Neural cell (in vitro differentiated cells): ENCODE results near the gene WNT10A. TPM values are rescaled to one million over a fixed set of nuclear protein-coding genes. Genes with fewer than 3 reads are reported as not detected.
A peak's percentile ranks its signal among the peaks of the same experiment; 100 is the strongest.

Experiments used
- H2AFZ ChIP-seq: fragments of 200-600, 300-800 bp; sonication (generic), shearing (Covaris generic); 2 replicates; pipeline ENCODE4 v1.6.0; 2014; ENCODE audit warnings: low read depth, mild to moderate bottlenecking, antibody characterized with exemption, low read length, moderate library complexity
- H3F3A ChIP-seq: fragments of 200-600 bp; shearing (Covaris generic); 2 replicates; pipeline ENCODE4 v1.6.1; 2016; ENCODE audit warnings: mild to moderate bottlenecking, moderate library complexity, mixed read lengths, antibody characterized with exemption, low read length; ENCODE audit not compliant: insufficient read depth, poor library complexity, severe bottlenecking
- H3K27ac ChIP-seq: fragments of 200-600, 300-800 bp; sonication (generic), shearing (Covaris generic); 2 replicates; pipeline ENCODE4 v1.5.1; 2014; ENCODE audit warnings: mild to moderate bottlenecking, low read length, moderate library complexity
- H3K27me3 ChIP-seq: fragments of 300-800, 200-600 bp; sonication (generic), shearing (Covaris generic); 2 replicates; pipeline ENCODE4 v1.6.0; 2014; ENCODE audit warnings: mild to moderate bottlenecking, low read depth, low read length, moderate library complexity; ENCODE audit not compliant: insufficient read depth
- H3K36me3 ChIP-seq: fragments of 300-800, 200-600 bp; sonication (generic), shearing (Covaris generic); 2 replicates; pipeline ENCODE4 v1.5.1; 2014; ENCODE audit warnings: mild to moderate bottlenecking, antibody characterized with exemption, low read length, moderate library complexity; ENCODE audit not compliant: insufficient read depth
- H3K4me2 ChIP-seq: fragments of 300-800, 200-600 bp; sonication (generic), shearing (Covaris generic); 2 replicates; pipeline ENCODE4 v1.6.0; 2014; ENCODE audit warnings: mild to moderate bottlenecking, low read length
- H3K4me3 ChIP-seq: fragments of 300-800, 200-600 bp; sonication (generic), shearing (Covaris generic); 2 replicates; pipeline ENCODE4 v1.5.1; 2014; ENCODE audit warnings: mild to moderate bottlenecking, low read length, moderate library complexity
- H3K79me2 ChIP-seq: fragments of 200-600 bp; shearing (Covaris generic); replicated peaks from 2 replicates; pipeline ENCODE4 v1.6.0; 2014; ENCODE audit warnings: mild to moderate bottlenecking, low read length, moderate library complexity; ENCODE audit not compliant: insufficient read depth
- H3K9ac ChIP-seq: fragments of 300-800, 200-600 bp; sonication (generic), shearing (Covaris generic); 2 replicates; pipeline ENCODE4 v1.6.1; 2016; ENCODE audit warnings: mild to moderate bottlenecking, low read length, mixed read lengths
- H3K9me2 ChIP-seq: fragments of 200-600 bp; shearing (Covaris generic); 2 replicates; pipeline ENCODE4 v1.6.1; 2016; ENCODE audit warnings: mild to moderate bottlenecking, low read length, mixed read lengths; ENCODE audit not compliant: insufficient read depth
- H3K9me3 ChIP-seq: fragments of 200-600, 300-800 bp; sonication (generic), shearing (Covaris generic); 2 replicates; pipeline ENCODE4 v1.6.1; 2016; ENCODE audit warnings: mild to moderate bottlenecking, mixed run types, low read length, moderate library complexity, mixed read lengths
- H4K20me1 ChIP-seq: fragments of 200-600 bp; shearing (Covaris generic); 2 replicates; pipeline ENCODE4 v1.6.1; 2016; ENCODE audit warnings: mild to moderate bottlenecking, mixed run types; ENCODE audit not compliant: insufficient read depth
- CTCF ChIP-seq: fragments of 450-650 bp; IDR thresholded peaks from 2 replicates; pipeline ENCODE4 v1.5.1; 2014; ENCODE audit warnings: antibody characterized with exemption, mild to moderate bottlenecking, moderate library complexity; ENCODE audit not compliant: poor library complexity, severe bottlenecking
- EP300 ChIP-seq: fragments of 450-650 bp; conservative IDR thresholded peaks from 2 replicates; pipeline ENCODE4 v1.6.1; 2014; ENCODE audit warnings: antibody characterized with exemption, mild to moderate bottlenecking, moderate library complexity; ENCODE audit not compliant: poor library complexity, severe bottlenecking
- EZH2 ChIP-seq: fragments of 200-600, 300-800 bp; shearing (Covaris generic), sonication (generic); IDR thresholded peaks from 2 replicates; pipeline ENCODE4 v1.6.1; 2014; ENCODE audit warnings: antibody characterized with exemption, low read length, borderline replicate concordance, mild to moderate bottlenecking; ENCODE audit not compliant: insufficient read depth, poor library complexity, severe bottlenecking
- MXI1 ChIP-seq: fragments of 450-650 bp; conservative IDR thresholded peaks from 2 replicates; pipeline ENCODE4 v1.6.1; 2014; ENCODE audit warnings: antibody characterized with exemption, mild to moderate bottlenecking; ENCODE audit not compliant: poor library complexity, severe bottlenecking
- POLR2AphosphoS5 ChIP-seq: IDR thresholded peaks from 2 replicates; pipeline ENCODE4 v1.6.1; 2012
- RAD21 ChIP-seq: fragments of 450-650 bp; conservative IDR thresholded peaks from 2 replicates; pipeline ENCODE4 v1.6.1; 2014; ENCODE audit warnings: antibody characterized with exemption, mild to moderate bottlenecking, moderate library complexity
- REST ChIP-seq: IDR thresholded peaks from 2 replicates; pipeline ENCODE4 v1.6.1; 2012; ENCODE audit warnings: borderline replicate concordance
- SMC3 ChIP-seq: fragments of 450-650 bp; conservative IDR thresholded peaks from 2 replicates; pipeline ENCODE4 v1.6.1; 2014; ENCODE audit warnings: antibody characterized with exemption, mild to moderate bottlenecking, moderate library complexity; ENCODE audit not compliant: poor library complexity
- TAF1 ChIP-seq: IDR thresholded peaks from 2 replicates; pipeline ENCODE4 v1.6.1; 2012; ENCODE audit warnings: low read depth
- polyA plus RNA-seq: library from polyadenylated mRNA; depleted of rRNA; stranded (reverse); fragments of >200 nt; gene quantifications from 2 replicates; pipeline ENCODE4 v1.2.3, GENCODE V29; 2014

The WNT10A gene
- polyA plus RNA-seq, 1 donor from 2014 or later, result 0.14 TPM

DNA sequence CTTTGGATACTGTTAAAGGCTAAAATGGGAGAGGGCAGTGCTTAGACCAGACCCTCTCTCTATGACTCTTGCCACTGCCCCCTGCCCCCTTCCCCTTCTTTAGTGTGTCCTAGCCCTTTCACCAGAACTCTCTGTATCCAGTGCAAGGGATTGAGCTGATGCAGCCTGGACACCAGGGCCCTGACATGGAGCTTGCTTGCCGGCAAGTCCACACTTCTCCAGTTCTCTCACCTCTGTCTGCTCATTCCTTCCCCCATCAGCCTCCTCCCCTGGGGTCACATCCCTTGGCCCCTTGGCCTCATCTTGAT lies 22.6 kb upstream of the WNT10A start:
- Histone ChIP-seq H3F3A (no peaks in the 10 kb centered on the region), H3K9me3 (no peaks in the 10 kb centered on the region), H3K4me3 (no peak overlapping the region), H3K27me3 (peaks cover 97% of the 10 kb centered on the region), H3K4me2 (no peak overlapping the region), H3K9me2 (no peaks in the 10 kb centered on the region), H4K20me1 (no peaks in the 10 kb centered on the region), H2AFZ (no peak overlapping the region), H3K9ac (no peak overlapping the region), H3K27ac (no peak overlapping the region), H3K79me2 (no peaks in the 10 kb centered on the region), H3K36me3 (no peaks in the 10 kb centered on the region)
- no peak for TF ChIP-seq MXI1
- no peak for TF ChIP-seq POLR2AphosphoS5
- TF ChIP-seq TAF1, result no peak
- no peak for TF ChIP-seq RAD21
- no peak for TF ChIP-seq CTCF
- TF ChIP-seq EZH2, result no peak
- no peak for TF ChIP-seq SMC3
- no peak for TF ChIP-seq EP300
- TF ChIP-seq REST, result no peak

GRCh38 chr2:218858671-218859555 lies 21.7 kb upstream of the WNT10A start:
- Histone ChIP-seq H3K9me2 (no peaks in the 10 kb centered on the region), H3K4me3 (peak overlapping the region; percentile 57), H3K36me3 (no peaks in the 10 kb centered on the region), H3K27ac (no peak overlapping the region), H2AFZ (no peak overlapping the region), H3K9ac (no peak overlapping the region), H3K4me2 (no peak overlapping the region), H3K79me2 (no peaks in the 10 kb centered on the region), H3K27me3 (peaks cover 94% of the 10 kb centered on the region), H3F3A (no peaks in the 10 kb centered on the region), H3K9me3 (no peaks in the 10 kb centered on the region), H4K20me1 (no peaks in the 10 kb centered on the region)
- no peak for TF ChIP-seq MXI1
- TF ChIP-seq EZH2, result peak; percentile 42
